PC-3 (cell line): ENCODE results near the gene CDC37L1. TPM values are rescaled to one million over a fixed set of nuclear protein-coding genes. Genes with fewer than 3 reads are reported as not detected.
A peak's percentile ranks its signal among the peaks of the same experiment; 100 is the strongest.

Source experiments
- ATAC-seq: fragments of 200-7000 bp; cut with Tn5 transposase; 2 replicates; pipeline ENCODE4 v1.9.1; 2020; ENCODE audit warnings: mild to moderate bottlenecking, moderate library complexity
- BruUV-seq: library from RNA; stranded (reverse); fragments of 400-500 nt; replicated peaks from 2 replicates; lab custom pipeline; 2021; lab: Mats Ljungman, UMichigan
- CTCF ChIA-PET: fragments of 300-600 bp; sonication (Branson Sonifier 250); formaldehyde crosslinking; loops from one replicate; lab custom pipeline; 2022; ENCODE audit warnings: antibody characterized with exemption; lab: Charles Lee
- POLR2A ChIA-PET: fragments of 300-600 bp; sonication (Branson Sonifier 250); formaldehyde crosslinking; loops from one replicate; lab custom pipeline; 2022; ENCODE audit warnings: antibody characterized with exemption; ENCODE audit not compliant: unreplicated experiment; lab: Charles Lee
- DNase-seq: peaks from one replicate; pipeline ENCODE4 v3.0.0-alpha.2; 2015
- H2AFZ ChIP-seq: fragments of 300-600 bp; sonication (generic); 2 replicates; pipeline ENCODE4 v1.6.0; 2016; ENCODE audit warnings: antibody characterized with exemption, low read length
- H3F3A ChIP-seq: fragments of 300-600 bp; sonication (generic); one replicate; pipeline ENCODE4 v1.6.0; 2017; ENCODE audit warnings: antibody characterized with exemption, low read length, control low read depth, mild to moderate bottlenecking; ENCODE audit not compliant: unreplicated experiment
- H3K27ac ChIP-seq: fragments of 300-600 bp; sonication (generic); 2 replicates; pipeline ENCODE4 v1.5.1; 2016; ENCODE audit warnings: mild to moderate bottlenecking, low read length
- H3K27me3 ChIP-seq: fragments of 300-600 bp; sonication (generic); 2 replicates; pipeline ENCODE4 v1.6.1; 2016; ENCODE audit warnings: low read length, mixed read lengths
- H3K36me3 ChIP-seq: fragments of 300-600 bp; sonication (generic); 2 replicates; pipeline ENCODE4 v1.6.1; 2016; ENCODE audit warnings: low read depth, mixed run types, low read length, mixed read lengths
- H3K4me1 ChIP-seq: fragments of 300-600 bp; sonication (generic); 2 replicates; pipeline ENCODE4 v1.5.1; 2016; ENCODE audit warnings: low read length; ENCODE audit not compliant: insufficient read depth
- H3K4me2 ChIP-seq: fragments of 300-600 bp; sonication (generic); 2 replicates; pipeline ENCODE4 v1.6.0; 2016; ENCODE audit warnings: low read length
- H3K4me3 ChIP-seq: fragments of 300-600 bp; sonication (generic); 2 replicates; pipeline ENCODE4 v1.5.1; 2016; ENCODE audit warnings: mild to moderate bottlenecking, low read length, mixed read lengths
- H3K79me2 ChIP-seq: fragments of 300-600 bp; sonication (generic); 2 replicates; pipeline ENCODE4 v1.6.1; 2017; ENCODE audit warnings: low read length, mixed read lengths
- H3K9ac ChIP-seq: fragments of 300-600 bp; sonication (generic); 2 replicates; pipeline ENCODE4 v1.6.0; 2016; ENCODE audit warnings: mild to moderate bottlenecking, low read length
- H3K9me2 ChIP-seq: fragments of 300-600 bp; sonication (generic); replicated peaks from 2 replicates; pipeline ENCODE4 v1.6.1; 2016; ENCODE audit warnings: mixed run types, low read length, mixed read lengths
- H3K9me3 ChIP-seq: fragments of 300-600 bp; sonication (generic); 2 replicates; pipeline ENCODE4 v1.6.1; 2016; ENCODE audit warnings: low read length, mixed read lengths
- H4K20me1 ChIP-seq: fragments of 300-600 bp; sonication (generic); 2 replicates; pipeline ENCODE4 v1.6.1; 2016; ENCODE audit warnings: low read length, mixed read lengths
- EZH2 ChIP-seq: fragments of 300-600 bp; sonication (generic); IDR thresholded peaks from one replicate; pipeline ENCODE4 v1.6.1; 2017; ENCODE audit warnings: antibody characterized with exemption, mild to moderate bottlenecking, low read length; ENCODE audit not compliant: unreplicated experiment
- EZH2phosphoT487 ChIP-seq: fragments of 300-600 bp; sonication (generic); IDR thresholded peaks from 2 replicates; pipeline ENCODE4 v1.6.1; 2018; ENCODE audit warnings: mild to moderate bottlenecking, antibody characterized with exemption, low read length, borderline replicate concordance
- intact Hi-C: fragments of 100-400 bp; cut with micrococcal nuclease; formaldehyde crosslinking; loops from 2 replicates; pipeline ENCODE4 v1.9.0; 2023
- total RNA-seq: library from RNA; depleted of rRNA; stranded (reverse); fragments of >200 nt; gene quantifications from 2 replicates; pipeline ENCODE4 v1.2.3, GENCODE V29; 2014
- TF ChIP-seq, protein P1 (sequence below): fragments of 300-600 bp; sonication (generic); conservative IDR thresholded peaks from 2 replicates; pipeline ENCODE4 v1.5.1; 2017; ENCODE audit warnings: antibody characterized with exemption, low read depth, mild to moderate bottlenecking, low read length

Gene CDC37L1
- total RNA-seq, 1 experiment from 2014 or later = 5.1 TPM

- ChIA-PET POLR2A (no interaction called here), CTCF (no interaction called here)
- Histone ChIP-seq H2AFZ (no peak overlapping the region), H3K4me2 (no peak overlapping the region), H3K4me1 (no peaks in the 10 kb centered on the region), H3K9me3 (no peaks in the 10 kb centered on the region), H3F3A (no peaks in the 10 kb centered on the region), H3K79me2 (no peaks in the 10 kb centered on the region), H4K20me1 (no peaks in the 10 kb centered on the region), H3K27ac (no peak overlapping the region), H3K27me3 (no peaks in the 10 kb centered on the region), H3K9me2 (no peaks in the 10 kb centered on the region), H3K9ac (no peak overlapping the region), H3K36me3 (no peaks in the 10 kb centered on the region), H3K4me3 (no peak overlapping the region)
- ATAC-seq (no peak), DNase-seq (no peak)
- intact Hi-C loops = no loop called here
- no TSS peak for BruUV-seq
- TF ChIP-seq, protein P1, sequence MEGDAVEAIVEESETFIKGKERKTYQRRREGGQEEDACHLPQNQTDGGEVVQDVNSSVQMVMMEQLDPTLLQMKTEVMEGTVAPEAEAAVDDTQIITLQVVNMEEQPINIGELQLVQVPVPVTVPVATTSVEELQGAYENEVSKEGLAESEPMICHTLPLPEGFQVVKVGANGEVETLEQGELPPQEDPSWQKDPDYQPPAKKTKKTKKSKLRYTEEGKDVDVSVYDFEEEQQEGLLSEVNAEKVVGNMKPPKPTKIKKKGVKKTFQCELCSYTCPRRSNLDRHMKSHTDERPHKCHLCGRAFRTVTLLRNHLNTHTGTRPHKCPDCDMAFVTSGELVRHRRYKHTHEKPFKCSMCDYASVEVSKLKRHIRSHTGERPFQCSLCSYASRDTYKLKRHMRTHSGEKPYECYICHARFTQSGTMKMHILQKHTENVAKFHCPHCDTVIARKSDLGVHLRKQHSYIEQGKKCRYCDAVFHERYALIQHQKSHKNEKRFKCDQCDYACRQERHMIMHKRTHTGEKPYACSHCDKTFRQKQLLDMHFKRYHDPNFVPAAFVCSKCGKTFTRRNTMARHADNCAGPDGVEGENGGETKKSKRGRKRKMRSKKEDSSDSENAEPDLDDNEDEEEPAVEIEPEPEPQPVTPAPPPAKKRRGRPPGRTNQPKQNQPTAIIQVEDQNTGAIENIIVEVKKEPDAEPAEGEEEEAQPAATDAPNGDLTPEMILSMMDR = no peak
- no peak for TF ChIP-seq EZH2
- no peak for TF ChIP-seq EZH2phosphoT487
Measured at GRCh38 chr9:4638968-4639367, 40.4 kb upstream of the CDC37L1 start.

- Histone ChIP-seq H3K9me2 (no peaks in the 10 kb centered on the region), H3K36me3 (no peaks in the 10 kb centered on the region), H3K4me3 (no peak overlapping the region), H3K9ac (no peak overlapping the region), H3K4me2 (no peak overlapping the region), H3F3A (no peaks in the 10 kb centered on the region), H3K27me3 (no peaks in the 10 kb centered on the region), H3K9me3 (no peaks in the 10 kb centered on the region), H3K79me2 (no peaks in the 10 kb centered on the region), H4K20me1 (no peaks in the 10 kb centered on the region), H3K4me1 (no peaks in the 10 kb centered on the region), H3K27ac (no peak overlapping the region), H2AFZ (no peak overlapping the region)
- no TSS peak for BruUV-seq
- TF ChIP-seq, protein P1 = no peak
- TF ChIP-seq EZH2 (no peak), EZH2phosphoT487 (no peak)
- no peak for ATAC-seq
- ChIA-PET CTCF (no interaction called here), POLR2A (no interaction called here)
- intact Hi-C loops = no loop called here
- no peak for DNase-seq
Measured at GRCh38 chr9:4639420-4639819, 39.9 kb upstream of the CDC37L1 start.

GRCh38 chr9:4640027-4640426, 39.3 kb upstream of the CDC37L1 start:
- no peaks in the 10 kb centered on the region for H3K79me2 ChIP-seq
- no peaks in the 10 kb centered on the region for H3K9me3 ChIP-seq
- no peaks in the 10 kb centered on the region for H3K36me3 ChIP-seq
- H3K4me3 ChIP-seq = no peak overlapping the region
- ChIA-PET POLR2A (no interaction called here), CTCF (interaction anchor here (1.0 kb wide), 1 partner anchor 130 kb away, joined by 3 read pairs; no protein-coding TSS in a partner anchor)
- no peak overlapping the region for H3K27ac ChIP-seq
- H3K9me2 ChIP-seq = no peaks in the 10 kb centered on the region
- H3K4me1 ChIP-seq = no peaks in the 10 kb centered on the region
- no peaks in the 10 kb centered on the region for H3K27me3 ChIP-seq
- intact Hi-C loops = loop anchor here (1.0 kb wide), 1 partner anchor 257 kb away; no protein-coding TSS in a partner anchor
- DNase-seq = peak; percentile 27
- H3F3A ChIP-seq = no peaks in the 10 kb centered on the region
- H4K20me1 ChIP-seq = no peaks in the 10 kb centered on the region
- no peak for TF ChIP-seq EZH2
- TF ChIP-seq, protein P1 = peak; percentile 56
- BruUV-seq = no TSS peak
- H2AFZ ChIP-seq = no peak overlapping the region
- no peak overlapping the region for H3K9ac ChIP-seq
- ATAC-seq = 0 out of 2 replicates have a peak, but pooled peaks have one; percentile 27
- no peak overlapping the region for H3K4me2 ChIP-seq
